HUDEP-2 (cell line): ENCODE data around the gene TRIM62.
"Not testable (repeated sequence)": the region's sequence is repeated elsewhere in the genome, so short reads cannot be mapped to it uniquely, and the experiment has no call there.

Experiments used
- DNase-seq, 76 experiments: peaks; one replicate each; lab custom pipeline; 2025; ENCODE audit not compliant: unreplicated experiment in 76 of 76; lab: John Stamatoyannopoulos, UW

The TRIM62 gene

DNA sequence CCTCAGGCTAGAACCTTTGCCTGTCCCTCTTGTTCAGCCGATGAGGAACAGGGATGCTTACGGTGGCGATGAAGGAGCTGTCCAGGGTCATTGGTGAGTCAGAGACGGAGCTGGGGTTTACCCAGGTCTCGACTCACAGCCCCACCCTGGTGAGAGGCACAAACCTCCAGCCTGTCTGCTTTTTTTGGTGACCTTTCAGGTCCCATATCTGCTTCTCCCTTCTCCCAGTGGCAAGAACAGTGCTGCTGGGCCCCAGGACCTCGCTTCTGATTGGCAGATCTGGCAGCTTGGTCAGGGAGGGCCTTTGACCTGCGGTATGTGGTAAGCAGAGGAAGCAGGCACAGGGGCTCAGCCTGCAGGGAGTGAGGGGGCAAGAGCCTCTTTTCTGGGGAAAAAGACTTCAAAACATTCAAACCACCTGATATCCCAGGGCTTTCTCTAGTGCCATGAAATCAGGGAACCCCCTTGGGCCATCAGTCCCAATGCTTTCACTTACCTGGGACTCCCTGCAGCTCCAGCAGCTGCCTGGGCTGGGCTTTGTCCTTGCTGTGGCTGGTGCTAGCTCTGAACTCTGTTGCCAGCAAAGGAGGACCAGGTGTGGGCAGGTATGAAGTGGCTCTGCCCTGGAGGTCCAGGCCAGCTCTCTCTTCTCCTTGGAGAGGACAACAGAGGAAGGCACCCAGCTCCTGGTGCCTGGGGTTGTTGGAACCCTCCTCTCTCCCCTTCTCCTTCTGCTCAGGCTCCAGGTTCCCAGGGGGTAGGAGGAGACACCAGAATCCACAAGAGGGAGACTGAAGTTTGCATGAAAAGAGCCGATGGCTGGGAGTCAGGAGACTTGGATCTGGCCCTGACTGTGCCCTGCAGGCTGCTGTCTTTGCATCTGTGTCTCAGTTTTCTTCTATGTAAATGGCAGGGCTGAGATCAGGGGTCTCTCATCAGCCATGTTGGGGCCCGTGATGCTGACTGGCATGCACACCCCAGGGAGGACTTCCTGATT lies 41.4 kb downstream of the TRIM62 start:
- no peak for DNase-seq

DNA sequence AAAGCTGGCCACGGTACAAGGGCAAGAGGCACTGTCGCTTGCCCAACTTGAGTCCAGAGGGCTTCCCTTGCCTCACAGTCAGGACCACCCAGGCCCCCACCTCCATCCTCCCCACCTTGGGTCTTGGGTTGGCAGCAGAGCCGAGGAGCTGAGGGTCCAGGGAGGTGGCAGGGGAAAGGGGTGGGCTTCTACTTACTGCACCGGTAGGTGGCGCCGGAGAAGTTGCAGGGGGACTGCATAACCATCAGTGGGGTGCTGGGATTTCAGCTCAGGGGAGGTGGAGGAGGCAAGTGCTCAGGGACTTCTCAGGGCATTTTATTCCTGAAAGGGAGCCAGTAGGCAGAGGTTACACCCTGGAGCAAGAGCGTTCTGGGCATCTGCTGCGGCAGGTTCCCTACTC lies 44.0 kb downstream of the TRIM62 start:
- peak in 3 of 76 experiments; percentile 7 to 14 (median 12) for DNase-seq

DNA sequence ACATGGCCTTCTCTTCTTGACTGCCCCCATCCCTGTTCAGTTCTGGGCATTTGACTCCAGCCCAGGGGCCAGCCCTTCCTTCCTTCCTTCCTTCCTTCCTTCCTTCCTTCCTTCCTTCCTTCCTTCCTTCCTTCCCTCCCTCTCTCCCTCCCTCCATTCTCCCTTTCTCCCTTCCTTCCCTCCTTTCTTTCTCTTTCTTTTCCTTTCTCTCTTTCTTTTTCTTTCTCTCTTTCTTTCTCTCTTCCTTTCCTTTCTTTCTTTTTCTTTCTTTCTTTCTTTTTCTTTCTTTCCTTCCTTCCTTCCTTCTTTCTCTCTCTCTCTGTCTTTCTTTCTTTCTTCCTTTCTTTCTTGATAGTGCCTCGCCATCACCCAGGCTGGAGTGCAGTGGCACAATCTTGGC lies 45.8 kb downstream of the TRIM62 start:
- not testable (repeated sequence) for DNase-seq

DNA sequence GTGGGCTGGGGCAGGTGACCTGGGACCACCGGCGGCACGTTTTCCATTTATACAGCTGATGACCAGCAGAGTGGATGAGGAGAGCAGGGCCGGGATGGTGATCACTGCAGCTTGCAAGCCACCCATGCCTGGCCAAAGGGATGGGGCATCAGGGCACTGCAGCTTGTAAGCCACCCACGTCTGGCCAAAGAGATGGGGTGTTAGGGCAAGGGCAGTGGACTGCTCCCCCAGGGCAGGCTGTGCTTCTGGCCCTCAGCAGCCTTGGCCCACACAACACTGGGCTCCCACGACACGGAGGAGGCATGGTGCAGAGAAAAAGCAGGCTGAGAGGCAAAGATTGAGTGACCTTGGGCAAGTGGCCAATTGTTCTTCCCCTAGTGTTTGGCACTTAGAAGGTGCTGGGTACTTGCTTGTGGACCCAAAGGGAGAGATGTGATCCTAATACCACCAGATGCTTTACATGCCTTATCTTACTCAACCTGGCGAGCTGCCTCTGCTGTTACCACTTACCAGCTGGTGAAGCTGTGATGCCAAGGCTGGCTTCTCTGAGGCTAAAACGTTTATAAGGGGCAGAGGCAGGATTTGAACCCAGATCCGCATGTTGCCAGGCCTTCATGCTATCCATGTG lies 48.3 kb downstream of the TRIM62 start:
- peak in 2 of 76 experiments; percentile 5 to 8 for DNase-seq

DNA sequence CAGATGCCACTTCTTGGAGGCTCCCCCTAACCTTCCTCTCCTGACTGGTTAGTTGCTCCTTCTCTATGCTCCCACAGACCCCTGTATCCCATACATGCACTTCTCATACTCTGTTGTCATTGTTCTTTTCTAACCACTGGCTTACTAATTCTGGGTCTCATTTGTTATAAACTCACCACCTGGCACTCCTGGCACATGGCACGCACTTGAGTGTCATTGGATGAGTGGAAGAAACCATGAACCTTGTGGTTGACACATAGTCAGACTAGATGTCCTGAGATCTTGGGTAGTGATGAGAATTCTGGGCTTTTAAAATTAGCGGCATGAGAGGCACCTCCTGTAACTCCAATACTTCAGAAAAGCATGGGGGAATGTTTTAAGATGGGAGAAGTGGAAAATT lies 49.3 kb downstream of the TRIM62 start:
- no peak for DNase-seq

DNA sequence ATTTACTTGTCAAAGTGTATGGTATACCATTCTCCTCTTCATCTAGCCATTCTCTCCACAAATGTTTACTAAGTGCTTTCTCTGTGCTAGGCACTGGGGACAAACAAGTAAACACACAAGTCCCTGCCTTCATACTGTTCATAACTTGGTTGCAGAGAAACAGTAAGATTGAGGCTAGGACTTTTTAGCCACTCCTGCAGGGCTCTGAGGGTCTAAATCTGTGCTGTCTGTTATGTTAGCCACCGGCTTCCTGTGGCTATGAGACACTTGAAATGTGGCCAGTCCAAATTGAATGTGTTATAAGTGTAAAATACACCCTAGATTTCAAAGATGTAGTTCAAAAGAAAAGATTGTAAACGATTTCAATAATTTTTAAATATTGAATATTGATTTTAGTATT lies 50.7 kb downstream of the TRIM62 start:
- DNase-seq, result no peak

DNA sequence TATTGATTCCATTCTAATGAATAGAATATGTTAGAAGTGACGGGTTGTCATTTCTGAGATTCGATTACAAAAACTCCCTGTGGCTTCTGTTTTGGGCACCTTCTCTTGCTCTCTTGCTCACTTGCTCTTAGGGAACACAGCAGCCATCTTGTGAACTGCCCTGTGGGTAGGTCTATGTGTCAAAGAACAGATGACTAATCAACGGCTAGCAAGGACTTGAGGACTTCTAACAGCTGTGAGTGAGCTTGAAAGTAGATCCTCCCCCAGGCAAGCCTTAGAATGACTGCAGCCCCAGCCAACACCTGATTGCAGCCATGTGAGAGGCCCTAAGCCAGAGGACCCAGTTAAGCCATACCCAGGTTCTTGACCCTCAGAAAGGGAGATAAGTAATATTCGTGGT lies 51.5 kb downstream of the TRIM62 start:
- DNase-seq, result peak in 10 of 76 experiments; percentile 15 to 57 (median 36)

DNA sequence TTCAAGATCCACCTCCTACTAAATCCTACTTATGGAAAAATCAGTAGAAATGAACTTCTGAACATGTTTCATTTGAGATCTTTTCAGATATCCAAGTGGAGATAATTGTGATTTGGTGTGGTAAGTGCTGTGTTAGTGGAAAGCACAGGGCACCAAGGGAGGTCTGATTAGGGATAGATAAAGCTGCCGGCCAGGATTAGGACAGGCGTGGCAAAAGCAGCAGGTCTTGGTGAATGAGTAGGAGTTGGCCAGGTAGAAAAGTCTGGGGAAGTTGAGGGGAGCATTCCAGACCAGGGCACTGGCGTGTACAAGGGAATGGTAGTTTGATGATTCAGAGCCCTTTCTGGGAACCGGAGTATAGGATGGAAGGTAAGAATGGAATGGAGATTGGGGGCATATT lies 53.1 kb downstream of the TRIM62 start:
- no peak for DNase-seq

DNA sequence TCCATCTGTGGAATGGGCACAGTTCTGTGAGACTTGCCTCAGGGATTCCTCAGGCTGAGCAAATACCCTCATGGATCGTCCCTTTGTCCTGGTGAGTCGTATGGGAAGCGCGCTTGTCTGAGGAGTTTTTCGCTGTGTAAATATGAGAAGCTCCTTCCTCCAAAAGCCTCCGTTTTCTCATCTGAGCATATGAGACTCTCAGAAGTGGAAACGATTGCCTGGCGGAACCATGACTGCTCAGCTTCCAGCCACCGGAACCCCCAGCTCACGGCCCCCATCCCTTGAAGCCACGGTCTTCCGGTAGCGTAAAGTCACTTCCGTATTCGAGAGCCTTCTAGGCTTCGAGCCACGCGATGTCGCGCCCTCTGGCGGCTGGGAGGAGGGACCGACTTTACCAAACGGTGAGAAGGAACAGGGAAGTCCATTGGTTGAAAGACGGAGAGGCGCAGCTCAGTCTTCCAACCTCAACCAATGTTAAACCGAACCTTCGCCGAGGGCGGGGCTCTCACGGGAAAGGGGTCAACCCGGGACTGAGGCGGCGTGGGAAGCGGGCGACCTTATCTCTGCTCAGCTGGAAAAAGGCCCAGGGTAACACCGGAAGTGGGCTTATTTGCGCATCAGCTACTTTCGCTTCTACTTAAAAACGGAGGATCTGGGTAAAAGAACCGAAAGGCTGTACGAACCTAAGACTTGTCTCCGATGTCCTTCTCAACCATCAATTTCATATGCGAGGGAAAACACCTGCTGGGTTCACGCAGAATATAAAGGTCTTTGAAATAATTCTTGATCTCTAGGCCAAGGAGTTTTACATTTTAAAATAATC lies 54.6 kb downstream of the TRIM62 start:
- peak in 75 of 76 experiments; percentile 60 to 96 (median 91) for DNase-seq

DNA sequence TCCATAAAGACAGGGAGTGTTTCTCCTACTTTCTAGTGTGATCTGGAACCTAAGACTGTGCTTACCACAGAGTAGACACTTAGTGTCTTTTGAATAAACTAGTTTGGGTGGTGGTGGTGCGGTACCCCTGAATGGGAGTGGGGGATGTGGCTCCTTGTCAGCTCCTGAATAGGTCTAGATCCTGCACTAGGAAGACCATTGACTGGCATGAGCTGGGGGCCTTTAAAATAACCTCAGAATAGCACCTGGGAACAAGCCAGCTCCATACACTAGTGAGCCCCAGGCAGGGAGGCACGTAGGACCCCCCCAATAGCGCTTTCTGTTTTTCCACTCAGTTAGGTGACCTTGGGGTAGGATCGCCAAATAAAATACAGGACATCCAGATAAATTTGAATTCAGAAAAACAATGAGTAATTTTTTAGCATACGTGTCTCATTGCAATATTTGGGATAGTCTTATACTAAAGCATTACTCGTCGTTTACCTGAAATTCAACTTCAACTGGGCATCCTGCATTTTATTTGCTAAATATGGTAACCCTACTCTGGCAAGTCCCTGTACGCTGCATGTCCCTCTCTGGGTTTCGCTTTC lies 55.3 kb downstream of the TRIM62 start:
- no peak for DNase-seq

DNA sequence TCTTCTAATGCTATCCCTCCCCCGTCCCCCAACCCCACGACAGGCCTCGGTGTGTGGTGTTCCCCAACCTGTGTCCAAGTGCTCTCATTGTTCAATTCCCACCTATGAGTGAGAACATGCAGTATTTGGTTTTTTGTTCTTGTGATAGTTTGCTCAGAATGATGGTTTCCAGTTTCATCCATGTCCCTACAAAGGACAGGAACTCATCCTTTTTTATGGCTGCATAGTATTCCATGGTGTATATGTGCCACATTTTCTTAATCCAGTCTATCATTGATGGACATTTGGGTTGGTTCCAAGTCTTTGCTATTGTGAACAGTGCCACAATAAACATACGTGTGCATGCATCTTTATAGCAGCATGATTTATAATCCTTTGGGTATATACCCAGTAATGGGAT lies 57.2 kb downstream of the TRIM62 start:
- not testable (repeated sequence) for DNase-seq

DNA sequence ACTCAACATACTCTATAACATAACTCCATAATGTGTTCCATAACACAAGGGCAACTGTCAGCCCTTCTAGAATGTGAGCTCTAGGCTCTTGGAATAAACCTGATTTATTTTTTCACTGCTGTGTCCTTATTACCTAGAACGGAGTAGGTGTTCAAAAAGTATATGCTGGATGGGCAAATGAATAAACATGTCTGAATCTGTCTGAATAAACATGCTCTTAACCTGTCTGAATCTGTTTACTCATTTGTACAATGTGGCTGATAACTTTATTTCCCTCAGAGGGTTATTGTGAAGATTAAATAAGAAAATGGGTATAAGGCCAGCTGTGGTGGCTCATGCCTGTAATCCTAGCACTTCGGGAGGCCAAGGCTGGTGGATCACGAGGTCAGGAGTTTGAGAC lies 58.6 kb downstream of the TRIM62 start:
- DNase-seq, result no peak

DNA sequence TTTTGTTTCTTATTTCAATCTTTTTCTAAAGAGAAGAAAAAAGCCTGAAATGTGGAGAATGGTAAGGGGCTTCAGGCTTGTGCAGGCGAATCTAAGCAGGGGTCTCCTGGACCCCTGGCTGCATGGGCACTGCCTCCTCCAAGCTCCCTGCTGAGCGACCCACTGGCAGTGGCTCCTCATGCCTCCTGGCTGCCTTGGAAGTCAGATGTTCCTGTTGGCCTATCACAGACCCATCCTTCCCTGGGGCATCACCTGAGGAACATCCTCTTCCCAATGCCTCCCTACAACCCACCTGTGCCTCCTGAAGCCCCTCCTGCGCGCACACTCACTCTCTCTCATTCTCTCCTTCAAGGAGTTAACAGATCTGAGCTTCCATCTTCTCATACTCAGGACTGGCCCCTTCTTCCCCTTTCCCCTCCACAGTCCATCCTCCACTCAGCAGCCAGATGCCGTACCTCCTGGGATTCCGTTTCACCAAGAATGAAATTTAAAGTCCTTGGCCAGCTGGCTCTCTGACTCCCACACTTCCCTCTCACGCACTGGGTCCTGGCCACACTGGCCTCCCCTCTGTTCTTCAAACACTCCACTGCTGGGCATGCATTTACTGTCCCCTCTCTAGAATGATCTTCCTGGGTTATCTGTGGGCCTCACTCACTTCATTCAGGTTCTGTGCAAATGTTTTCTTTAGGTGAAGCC lies 59.2 kb downstream of the TRIM62 start:
- no peak for DNase-seq

DNA sequence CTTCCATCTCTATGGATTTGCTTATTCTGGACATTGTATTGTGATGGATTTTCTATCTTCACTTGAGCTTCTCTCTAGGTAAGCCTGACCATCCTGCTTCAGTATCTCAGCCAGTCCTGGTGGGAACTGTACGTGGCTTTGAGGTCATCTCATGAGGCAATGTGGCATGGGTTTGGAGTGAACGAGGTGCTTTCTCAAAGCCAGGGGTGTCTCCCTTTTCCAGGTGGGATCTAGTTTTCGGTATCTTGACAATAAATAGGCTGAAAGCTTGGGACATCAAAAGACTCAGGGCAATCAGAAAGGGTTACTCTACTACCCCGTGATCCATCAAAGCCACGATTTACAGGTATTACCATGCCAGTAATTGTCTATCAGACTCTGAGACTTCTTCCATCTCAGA lies 60.1 kb downstream of the TRIM62 start:
- DNase-seq, result no peak

DNA sequence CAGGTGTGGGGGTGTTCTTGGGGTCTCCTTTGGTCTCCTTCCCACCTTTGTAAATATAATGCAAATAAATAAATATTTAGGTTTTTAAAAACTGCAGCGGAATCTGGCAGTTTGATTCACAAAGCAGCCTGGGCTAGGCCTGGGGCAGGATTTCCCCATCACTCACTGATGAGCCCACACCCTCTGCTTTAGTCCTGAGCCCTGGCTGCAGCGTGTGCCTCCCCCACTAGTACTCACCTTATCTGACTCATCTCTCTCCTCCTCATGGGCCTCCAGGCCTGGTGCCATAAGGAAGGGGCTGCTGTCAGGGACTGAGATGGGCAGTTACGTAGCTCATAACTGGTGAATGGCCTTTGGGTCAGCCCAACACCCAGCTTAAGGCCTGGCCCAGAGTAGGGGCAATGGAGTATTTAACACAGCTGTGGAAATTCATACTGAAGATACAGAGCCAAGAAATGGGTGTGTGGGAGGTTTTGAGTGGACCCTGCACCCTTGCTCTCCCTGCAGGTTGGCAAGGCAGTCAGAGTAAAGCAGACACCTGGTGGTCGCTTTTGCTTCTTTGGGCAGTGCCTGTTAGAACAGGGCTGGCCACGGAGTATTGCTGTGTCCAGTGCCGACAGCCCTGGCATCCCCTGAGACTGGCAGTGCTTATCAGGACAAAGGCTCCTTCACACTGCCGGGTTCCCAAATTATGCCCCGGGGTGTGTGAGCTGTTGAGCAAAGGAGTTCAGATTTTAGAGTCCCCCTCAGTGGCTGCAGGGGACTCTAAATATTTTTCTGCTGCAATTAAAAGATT lies 61.2 kb downstream of the TRIM62 start:
- no peak for DNase-seq

DNA sequence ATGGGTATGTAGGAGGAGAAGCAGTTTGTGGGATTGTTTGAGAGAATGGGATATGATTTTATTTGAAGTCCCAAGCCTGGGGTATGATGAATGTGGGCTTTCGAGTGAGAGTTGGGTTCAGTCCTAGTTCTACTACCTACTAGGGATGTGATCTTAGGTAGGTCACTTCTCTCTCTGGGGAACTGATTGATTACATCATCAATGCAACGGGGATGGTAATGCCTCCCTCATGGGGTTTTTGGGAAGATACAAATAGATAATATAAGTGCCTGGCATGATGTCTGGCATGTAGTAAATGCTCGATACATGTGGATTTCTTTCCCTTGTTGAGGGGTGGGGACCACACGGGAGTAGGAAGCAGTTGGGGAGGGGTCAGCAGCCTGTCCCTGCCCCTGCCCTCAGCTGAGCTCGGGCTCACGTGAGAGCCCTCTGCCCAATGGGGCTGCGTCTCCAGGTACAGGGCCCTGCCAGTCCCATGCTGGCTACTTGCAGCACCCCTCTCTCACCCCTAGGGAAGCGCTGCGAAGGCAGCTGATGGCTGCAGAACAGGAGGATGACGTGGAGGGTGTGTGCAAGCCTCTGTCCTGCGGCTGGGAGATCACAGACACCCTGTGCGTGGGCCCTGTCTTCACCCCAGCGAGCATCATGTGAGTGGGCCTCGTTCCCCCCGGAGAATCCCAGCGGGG lies 62.2 kb downstream of the TRIM62 start:
- no peak for DNase-seq

DNA sequence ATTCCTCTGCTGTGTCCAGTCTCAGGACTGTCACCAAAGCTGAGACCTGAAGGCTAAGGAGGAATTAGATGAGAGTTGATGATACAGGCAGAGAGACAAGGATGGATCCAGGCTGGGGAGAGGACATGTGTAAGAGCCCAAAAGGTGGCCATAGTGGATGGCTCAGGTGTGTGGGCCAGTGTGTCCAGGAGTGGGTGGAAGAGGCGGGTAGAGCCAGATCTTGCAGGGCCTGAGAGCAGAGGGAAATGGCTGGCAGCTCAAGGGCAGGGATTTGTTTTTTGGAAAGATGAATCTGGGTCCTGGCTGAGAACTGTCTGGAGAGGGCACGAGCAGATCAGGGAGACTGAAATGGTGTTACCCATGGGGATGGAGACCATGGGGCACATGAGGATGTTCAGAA lies 62.8 kb downstream of the TRIM62 start:
- no peak for DNase-seq

DNA sequence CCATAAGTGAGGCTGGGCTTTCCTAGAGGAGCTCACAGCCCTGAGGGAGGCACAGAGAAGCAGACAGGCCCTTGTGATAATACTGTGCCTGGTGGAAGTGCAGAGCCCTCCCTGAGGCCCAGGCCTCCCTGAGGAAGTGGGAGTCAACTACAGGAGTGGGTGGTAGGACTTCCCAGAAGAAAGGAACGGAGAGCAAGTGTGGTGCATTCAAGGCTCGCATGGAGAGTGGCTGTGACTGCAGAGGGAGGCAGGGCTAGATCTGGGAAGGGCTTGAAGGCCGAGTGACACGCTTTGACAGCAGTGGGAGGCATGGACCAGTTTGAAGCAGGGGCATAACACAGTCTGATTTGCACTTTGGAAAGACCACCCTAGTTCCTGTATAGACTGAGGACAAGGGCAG lies 63.6 kb downstream of the TRIM62 start:
- DNase-seq, result no peak
